A549 (cell line): ENCODE measurements around the gene ZNF821.

Experiments used
- CBX8 ChIP-seq: fragments of 200-600 bp; sonication (generic); IDR thresholded peaks from 2 replicates; pipeline ENCODE4 v1.6.1; 2016
- POLR2A ChIP-seq: IDR thresholded peaks from 2 replicates; pipeline ENCODE4 v1.6.1; 2012; ENCODE audit warnings: mild to moderate bottlenecking, low read length
- RFX5 ChIP-seq: fragments of 450-650 bp; IDR thresholded peaks from 2 replicates; pipeline ENCODE4 v1.7.1; 2014; ENCODE audit warnings: antibody characterized with exemption, mild to moderate bottlenecking, moderate library complexity
- RNF2 ChIP-seq: fragments of 200-600 bp; sonication (generic); IDR thresholded peaks from 2 replicates; pipeline ENCODE4 v1.6.1; 2016; ENCODE audit warnings: low read depth, mild to moderate bottlenecking, antibody characterized with exemption, moderate library complexity, borderline replicate concordance
- SREBF2 ChIP-seq: fragments of 450-650 bp; IDR thresholded peaks from 2 replicates; pipeline ENCODE4 v1.6.1; 2014; ENCODE audit warnings: mild to moderate bottlenecking, moderate library complexity
- TF ChIP-seq, protein P1 (sequence below): fragments of >200 bp; sonication (Bioruptor Twin); formaldehyde crosslinking; IDR thresholded peaks from 3 replicates; pipeline ENCODE4 v1.5.1; 2016

- no peak for TF ChIP-seq RNF2
- TF ChIP-seq, protein P1, sequence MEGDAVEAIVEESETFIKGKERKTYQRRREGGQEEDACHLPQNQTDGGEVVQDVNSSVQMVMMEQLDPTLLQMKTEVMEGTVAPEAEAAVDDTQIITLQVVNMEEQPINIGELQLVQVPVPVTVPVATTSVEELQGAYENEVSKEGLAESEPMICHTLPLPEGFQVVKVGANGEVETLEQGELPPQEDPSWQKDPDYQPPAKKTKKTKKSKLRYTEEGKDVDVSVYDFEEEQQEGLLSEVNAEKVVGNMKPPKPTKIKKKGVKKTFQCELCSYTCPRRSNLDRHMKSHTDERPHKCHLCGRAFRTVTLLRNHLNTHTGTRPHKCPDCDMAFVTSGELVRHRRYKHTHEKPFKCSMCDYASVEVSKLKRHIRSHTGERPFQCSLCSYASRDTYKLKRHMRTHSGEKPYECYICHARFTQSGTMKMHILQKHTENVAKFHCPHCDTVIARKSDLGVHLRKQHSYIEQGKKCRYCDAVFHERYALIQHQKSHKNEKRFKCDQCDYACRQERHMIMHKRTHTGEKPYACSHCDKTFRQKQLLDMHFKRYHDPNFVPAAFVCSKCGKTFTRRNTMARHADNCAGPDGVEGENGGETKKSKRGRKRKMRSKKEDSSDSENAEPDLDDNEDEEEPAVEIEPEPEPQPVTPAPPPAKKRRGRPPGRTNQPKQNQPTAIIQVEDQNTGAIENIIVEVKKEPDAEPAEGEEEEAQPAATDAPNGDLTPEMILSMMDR = no peak
- no peak for TF ChIP-seq SREBF2
- TF ChIP-seq RFX5 = no peak
- no peak for TF ChIP-seq CBX8
- TF ChIP-seq POLR2A = no peak
Observed at GRCh38 chr16:71927787-71928186, 43.8 kb upstream of the ZNF821 start.
